ENCODE data around the gene HIP1R.

HIP1R gene

GRCh38 chr12:122849352-122850047 lies 14.2 kb downstream of the HIP1R start:
- no peaks in the 10 kb centered on the region for H3K27me3 ChIP-seq (ENCODE audit: control insufficient read depth in 1 of 2, insufficient read depth in 1 of 2, low read length in 2 of 2)
- H3K36me3 ChIP-seq (ENCODE audit: control insufficient read depth in 1 of 2, insufficient read depth in 2 of 2, low read depth in 1 of 2, low read length in 2 of 2): peaks cover 0 to 79% of the 10 kb centered on the region in 2 experiments
- H4K8ac ChIP-seq (ENCODE audit: low read length): no peak overlapping the region
- WGBS: 92% methylated on average over 26 of the region's 26 CpGs
- no peak overlapping the region for H3K23ac ChIP-seq (ENCODE audit: low read length in 2 of 2)
- no peak overlapping the region for H3K27ac ChIP-seq (ENCODE audit: low read length, poor library complexity, severe bottlenecking)
- no peak overlapping the region for H2AFZ ChIP-seq (ENCODE audit: low read depth, low read length)
- no peak overlapping the region for H2BK12ac ChIP-seq (ENCODE audit: low read length in 2 of 2)
- H2BK120ac ChIP-seq (ENCODE audit: low read depth, low read length): no peak overlapping the region
- no peak overlapping the region for H3K4ac ChIP-seq (ENCODE audit: low read depth in 1 of 2, low read length in 2 of 2)
- DNase-seq: no peak
- H3K4me1 ChIP-seq (ENCODE audit: control insufficient read depth, insufficient read depth, low read depth, low read length): peaks cover 32% of the 10 kb centered on the region
- H3K18ac ChIP-seq (ENCODE audit: low read depth in 1 of 2, low read length in 2 of 2): no peak overlapping the region
- no peak overlapping the region for H3K14ac ChIP-seq (ENCODE audit: low read length in 2 of 2)
- H2AK5ac ChIP-seq (ENCODE audit: low read length, severe bottlenecking): no peak overlapping the region
- no peaks in the 10 kb centered on the region for H3K9me3 ChIP-seq (ENCODE audit: control insufficient read depth, low read length)
- no peak overlapping the region for H3K4me3 ChIP-seq (ENCODE audit: insufficient read depth in 1 of 2, low read depth in 1 of 2, low read length in 2 of 2)
- H3K79me1 ChIP-seq (replicated peaks; ENCODE audit: low read length, poor library complexity, severe bottlenecking): peaks cover 53% of the 10 kb centered on the region
- no peak overlapping the region for H3K4me2 ChIP-seq (ENCODE audit: low read length, poor library complexity, severe bottlenecking)
- no peak overlapping the region for H3K9ac ChIP-seq (ENCODE audit: low read length)
- H4K91ac ChIP-seq (ENCODE audit: low read length): no peak overlapping the region
- no peak overlapping the region for H2BK15ac ChIP-seq (ENCODE audit: low read depth, poor library complexity, severe bottlenecking)
- no peak overlapping the region for H2BK5ac ChIP-seq (ENCODE audit: low read depth, low read length, poor library complexity, severe bottlenecking)

- H3K36me3 ChIP-seq (ENCODE audit: control insufficient read depth in 1 of 2, insufficient read depth in 2 of 2, low read depth in 1 of 2, low read length in 2 of 2): peaks cover 0 to 79% of the 10 kb centered on the region in 2 experiments
- no peak overlapping the region for H3K9ac ChIP-seq (ENCODE audit: low read length)
- no peak overlapping the region for H2BK5ac ChIP-seq (ENCODE audit: low read depth, low read length, poor library complexity, severe bottlenecking)
- no peak overlapping the region for H3K18ac ChIP-seq (ENCODE audit: low read depth in 1 of 2, low read length in 2 of 2)
- H3K27ac ChIP-seq (ENCODE audit: low read length, poor library complexity, severe bottlenecking): no peak overlapping the region
- H2BK120ac ChIP-seq (ENCODE audit: low read depth, low read length): no peak overlapping the region
- H2BK15ac ChIP-seq (ENCODE audit: low read depth, poor library complexity, severe bottlenecking): no peak overlapping the region
- H4K8ac ChIP-seq (ENCODE audit: low read length): no peak overlapping the region
- no peak for DNase-seq
- H4K91ac ChIP-seq (ENCODE audit: low read length): no peak overlapping the region
- H3K23ac ChIP-seq (ENCODE audit: low read length in 2 of 2): no peak overlapping the region
- H2AK5ac ChIP-seq (ENCODE audit: low read length, severe bottlenecking): no peak overlapping the region
- peaks cover 47% of the 10 kb centered on the region for H3K79me1 ChIP-seq (replicated peaks; ENCODE audit: low read length, poor library complexity, severe bottlenecking)
- 99% methylated on average over 10 of the region's 14 CpGs for WGBS
- no peaks in the 10 kb centered on the region for H3K9me3 ChIP-seq (ENCODE audit: control insufficient read depth, low read length)
- H3K27me3 ChIP-seq (ENCODE audit: control insufficient read depth in 1 of 2, insufficient read depth in 1 of 2, low read length in 2 of 2): no peaks in the 10 kb centered on the region
- H3K4me3 ChIP-seq (ENCODE audit: insufficient read depth in 1 of 2, low read depth in 1 of 2, low read length in 2 of 2): no peak overlapping the region
- H3K4me2 ChIP-seq (ENCODE audit: low read length, poor library complexity, severe bottlenecking): no peak overlapping the region
- no peak overlapping the region for H3K4ac ChIP-seq (ENCODE audit: low read depth in 1 of 2, low read length in 2 of 2)
- no peak overlapping the region for H2BK12ac ChIP-seq (ENCODE audit: low read length in 2 of 2)
- H3K14ac ChIP-seq (ENCODE audit: low read length in 2 of 2): no peak overlapping the region
- peaks cover 27% of the 10 kb centered on the region for H3K4me1 ChIP-seq (ENCODE audit: control insufficient read depth, insufficient read depth, low read depth, low read length)
- no peak overlapping the region for H2AFZ ChIP-seq (ENCODE audit: low read depth, low read length)
Measured at GRCh38 chr12:122850048-122850445, 14.8 kb downstream of the HIP1R start.

GRCh38 chr12:122850695-122851350 lies 15.6 kb downstream of the HIP1R start:
- DNase-seq: peak; percentile 56
- WGBS: 88% methylated on average over 19 of the region's 27 CpGs

GRCh38 chr12:122851820-122852219 lies 16.6 kb downstream of the HIP1R start:
- Histone ChIP-seq H2AFZ (ENCODE audit: low read depth, low read length) (peak overlapping the region; percentile 8), H3K79me1 (replicated peaks; ENCODE audit: low read length, poor library complexity, severe bottlenecking) (peaks cover 31% of the 10 kb centered on the region), H3K23ac (ENCODE audit: low read length in 2 of 2) (no peak overlapping the region)

More at GRCh38 chr12:122850695-122851350, 15.6 kb downstream of the HIP1R start:
- H2BK120ac ChIP-seq (ENCODE audit: low read depth, low read length): no peak overlapping the region
- H3K9ac ChIP-seq (ENCODE audit: low read length): no peak overlapping the region
- no peak overlapping the region for H3K14ac ChIP-seq (ENCODE audit: low read length in 2 of 2)
- no peak overlapping the region for H3K4me2 ChIP-seq (ENCODE audit: low read length, poor library complexity, severe bottlenecking)
- H3K23ac ChIP-seq (ENCODE audit: low read length in 2 of 2): peak overlapping the region in 1 of 2 experiments; percentile 36
- H2BK5ac ChIP-seq (ENCODE audit: low read depth, low read length, poor library complexity, severe bottlenecking): no peak overlapping the region
- no peak overlapping the region for H2BK15ac ChIP-seq (ENCODE audit: low read depth, poor library complexity, severe bottlenecking)
- H3K27me3 ChIP-seq (ENCODE audit: control insufficient read depth in 1 of 2, insufficient read depth in 1 of 2, low read length in 2 of 2): no peaks in the 10 kb centered on the region
- no peaks in the 10 kb centered on the region for H3K9me3 ChIP-seq (ENCODE audit: control insufficient read depth, low read length)
- no peak overlapping the region for H2BK12ac ChIP-seq (ENCODE audit: low read length in 2 of 2)
- H3K4me3 ChIP-seq (ENCODE audit: insufficient read depth in 1 of 2, low read depth in 1 of 2, low read length in 2 of 2): no peak overlapping the region
- H3K18ac ChIP-seq (ENCODE audit: low read depth in 1 of 2, low read length in 2 of 2): no peak overlapping the region
- peaks cover 40% of the 10 kb centered on the region for H3K79me1 ChIP-seq (replicated peaks; ENCODE audit: low read length, poor library complexity, severe bottlenecking)
- peaks cover 20% of the 10 kb centered on the region for H3K4me1 ChIP-seq (ENCODE audit: control insufficient read depth, insufficient read depth, low read depth, low read length)
- H2AK5ac ChIP-seq (ENCODE audit: low read length, severe bottlenecking): no peak overlapping the region
- H3K27ac ChIP-seq (ENCODE audit: low read length, poor library complexity, severe bottlenecking): no peak overlapping the region
- H3K4ac ChIP-seq (ENCODE audit: low read depth in 1 of 2, low read length in 2 of 2): no peak overlapping the region
- no peak overlapping the region for H4K91ac ChIP-seq (ENCODE audit: low read length)
- no peak overlapping the region for H2AFZ ChIP-seq (ENCODE audit: low read depth, low read length)
- peaks cover 0 to 79% of the 10 kb centered on the region in 2 experiments for H3K36me3 ChIP-seq (ENCODE audit: control insufficient read depth in 1 of 2, insufficient read depth in 2 of 2, low read depth in 1 of 2, low read length in 2 of 2)
- no peak overlapping the region for H4K8ac ChIP-seq (ENCODE audit: low read length)

More at GRCh38 chr12:122851820-122852219, 16.6 kb downstream of the HIP1R start:
- Histone ChIP-seq H4K91ac (ENCODE audit: low read length) (no peak overlapping the region), H2BK5ac (ENCODE audit: low read depth, low read length, poor library complexity, severe bottlenecking) (no peak overlapping the region), H3K4me1 (ENCODE audit: control insufficient read depth, insufficient read depth, low read depth, low read length) (peaks cover 18% of the 10 kb centered on the region), H3K4me3 (ENCODE audit: insufficient read depth in 1 of 2, low read depth in 1 of 2, low read length in 2 of 2) (no peak overlapping the region), H4K8ac (ENCODE audit: low read length) (peak overlapping the region; percentile 93), H2AK5ac (ENCODE audit: low read length, severe bottlenecking) (no peak overlapping the region), H3K9me3 (ENCODE audit: control insufficient read depth, low read length) (no peaks in the 10 kb centered on the region), H3K4me2 (ENCODE audit: low read length, poor library complexity, severe bottlenecking) (no peak overlapping the region), H3K27ac (ENCODE audit: low read length, poor library complexity, severe bottlenecking) (peak overlapping the region; percentile 9), H3K27me3 (ENCODE audit: control insufficient read depth in 1 of 2, insufficient read depth in 1 of 2, low read length in 2 of 2) (no peaks in the 10 kb centered on the region), H3K9ac (ENCODE audit: low read length) (no peak overlapping the region), H3K14ac (ENCODE audit: low read length in 2 of 2) (no peak overlapping the region), H3K4ac (ENCODE audit: low read depth in 1 of 2, low read length in 2 of 2) (peak overlapping the region in 1 of 2 experiments; percentile 6), H2BK12ac (ENCODE audit: low read length in 2 of 2) (no peak overlapping the region), H2BK15ac (ENCODE audit: low read depth, poor library complexity, severe bottlenecking) (no peak overlapping the region), H2BK120ac (ENCODE audit: low read depth, low read length) (no peak overlapping the region), H3K36me3 (ENCODE audit: control insufficient read depth in 1 of 2, insufficient read depth in 2 of 2, low read depth in 1 of 2, low read length in 2 of 2) (peaks cover 0 to 79% of the 10 kb centered on the region in 2 experiments), H3K18ac (ENCODE audit: low read depth in 1 of 2, low read length in 2 of 2) (peak overlapping the region in 1 of 2 experiments; percentile 58)
- under 1% methylated on average over 5 of the region's 5 CpGs for WGBS
- DNase-seq: peak; percentile 82
